Mucosa of rectum (tissue), 2 donors: ENCODE data around the gene CACNA1H.

Experiments
- H3K27ac ChIP-seq, 2 donors: one replicate each; pipeline ENCODE4 v1.7.0; 2013; ENCODE audit warnings: inconsistent platforms in 2 of 2, low read depth in 2 of 2, low read length in 2 of 2
- H3K27me3 ChIP-seq, 2 donors: one replicate each; pipeline ENCODE4 v1.7.0; 2013; ENCODE audit warnings: low read length in 2 of 2; ENCODE audit not compliant: control insufficient read depth in 2 of 2, insufficient read depth in 2 of 2
- H3K36me3 ChIP-seq, 2 donors: one replicate each; pipeline ENCODE4 v1.7.0; 2013; ENCODE audit warnings: low read length in 2 of 2; ENCODE audit not compliant: control insufficient read depth in 2 of 2, insufficient read depth in 2 of 2
- H3K4me1 ChIP-seq, 2 donors: one replicate each; pipeline ENCODE4 v1.7.0; 2013; ENCODE audit warnings: low read length in 2 of 2, mild to moderate bottlenecking in 1 of 2; ENCODE audit not compliant: control insufficient read depth in 2 of 2, insufficient read depth in 2 of 2
- H3K4me3 ChIP-seq, 2 donors: one replicate each; pipeline ENCODE4 v1.7.0; 2013; ENCODE audit warnings: low read length in 2 of 2
- H3K9ac ChIP-seq, 2 donors: one replicate each; pipeline ENCODE4 v1.7.0; 2013; ENCODE audit warnings: low read length in 2 of 2, low read depth in 1 of 2, mild to moderate bottlenecking in 1 of 2
- H3K9me3 ChIP-seq, 2 donors: one replicate each; pipeline ENCODE4 v1.7.0; 2013; ENCODE audit warnings: low read length in 2 of 2; ENCODE audit not compliant: control insufficient read depth in 2 of 2
- donor health status: healthy.
- donor health status: Normal muscosa, but diverticular disease.

Gene CACNA1H

GRCh38 chr16:1140582-1141162 is 12.2 kb upstream of the CACNA1H start:
- Histone ChIP-seq H3K9ac (no peak overlapping the region), H3K27ac (no peak overlapping the region), H3K36me3 (no peaks in the 10 kb centered on the region), H3K27me3 (peaks cover 2% of the 10 kb centered on the region in 2 donors), H3K4me3 (no peak overlapping the region), H3K4me1 (peaks cover 0 to 2% of the 10 kb centered on the region in 2 donors), H3K9me3 (no peaks in the 10 kb centered on the region)

GRCh38 chr16:1141191-1141590 is 11.7 kb upstream of the CACNA1H start:
- H3K9ac ChIP-seq, result no peak overlapping the region
- H3K36me3 ChIP-seq, result no peaks in the 10 kb centered on the region
- H3K4me1 ChIP-seq, result no peaks in the 10 kb centered on the region
- H3K4me3 ChIP-seq, result no peak overlapping the region
- H3K9me3 ChIP-seq, result no peaks in the 10 kb centered on the region
- H3K27me3 ChIP-seq, result peaks cover 2% of the 10 kb centered on the region in 2 donors
- H3K27ac ChIP-seq, result no peak overlapping the region

GRCh38 chr16:1141716-1142115 is 11.2 kb upstream of the CACNA1H start:
- no peaks in the 10 kb centered on the region for H3K9me3 ChIP-seq
- no peak overlapping the region for H3K27ac ChIP-seq
- no peak overlapping the region for H3K9ac ChIP-seq
- H3K4me1 ChIP-seq, result no peaks in the 10 kb centered on the region
- H3K27me3 ChIP-seq, result no peaks in the 10 kb centered on the region
- H3K36me3 ChIP-seq, result no peaks in the 10 kb centered on the region
- H3K4me3 ChIP-seq, result no peak overlapping the region

GRCh38 chr16:1142911-1143310 is 10.0 kb upstream of the CACNA1H start:
- H3K9ac ChIP-seq, result no peak overlapping the region
- H3K9me3 ChIP-seq, result no peaks in the 10 kb centered on the region
- H3K36me3 ChIP-seq, result no peaks in the 10 kb centered on the region
- no peak overlapping the region for H3K27ac ChIP-seq
- H3K27me3 ChIP-seq, result no peaks in the 10 kb centered on the region
- no peaks in the 10 kb centered on the region for H3K4me1 ChIP-seq
- H3K4me3 ChIP-seq, result no peak overlapping the region

GRCh38 chr16:1143761-1144450 is 9.0 kb upstream of the CACNA1H start:
- H3K9me3 ChIP-seq, result no peaks in the 10 kb centered on the region
- no peaks in the 10 kb centered on the region for H3K4me1 ChIP-seq
- no peak overlapping the region for H3K4me3 ChIP-seq
- no peaks in the 10 kb centered on the region for H3K36me3 ChIP-seq
- H3K27ac ChIP-seq, result no peak overlapping the region
- H3K27me3 ChIP-seq, result no peaks in the 10 kb centered on the region
- no peak overlapping the region for H3K9ac ChIP-seq

- H3K9me3 ChIP-seq, result no peaks in the 10 kb centered on the region
- no peaks in the 10 kb centered on the region for H3K27me3 ChIP-seq
- no peaks in the 10 kb centered on the region for H3K4me1 ChIP-seq
- H3K36me3 ChIP-seq, result no peaks in the 10 kb centered on the region
- no peak overlapping the region for H3K27ac ChIP-seq
- no peak overlapping the region for H3K4me3 ChIP-seq
- H3K9ac ChIP-seq, result no peak overlapping the region
Observed at GRCh38 chr16:1144476-1145382, 8.2 kb upstream of the CACNA1H start.

GRCh38 chr16:1145383-1146100 is 7.4 kb upstream of the CACNA1H start:
- Histone ChIP-seq H3K4me1 (no peaks in the 10 kb centered on the region), H3K9ac (no peak overlapping the region), H3K9me3 (no peaks in the 10 kb centered on the region), H3K4me3 (no peak overlapping the region), H3K36me3 (no peaks in the 10 kb centered on the region), H3K27me3 (no peaks in the 10 kb centered on the region), H3K27ac (no peak overlapping the region)

- Histone ChIP-seq H3K36me3 (no peaks in the 10 kb centered on the region), H3K27me3 (peaks cover 0 to 2% of the 10 kb centered on the region in 2 donors), H3K9me3 (no peaks in the 10 kb centered on the region), H3K27ac (no peak overlapping the region), H3K4me1 (no peaks in the 10 kb centered on the region), H3K9ac (no peak overlapping the region), H3K4me3 (no peak overlapping the region)
Observed at GRCh38 chr16:1146409-1146808, 6.5 kb upstream of the CACNA1H start.

- H3K9ac ChIP-seq, result no peak overlapping the region
- no peak overlapping the region for H3K4me3 ChIP-seq
- H3K27me3 ChIP-seq, result peaks cover 0 to 6% of the 10 kb centered on the region in 2 donors
- H3K9me3 ChIP-seq, result no peaks in the 10 kb centered on the region
- H3K36me3 ChIP-seq, result no peaks in the 10 kb centered on the region
- H3K27ac ChIP-seq, result no peak overlapping the region
- H3K4me1 ChIP-seq, result peaks cover 0 to 2% of the 10 kb centered on the region in 2 donors
Observed at GRCh38 chr16:1147027-1147426, 5.9 kb upstream of the CACNA1H start.
